COR-L47 (cell line): ENCODE measurements around the gene S100A3.
A peak's percentile ranks its signal among the peaks of the same experiment; 100 is the strongest.
"Not testable (repeated sequence)": the region's sequence is repeated elsewhere in the genome, so short reads cannot be mapped to it uniquely, and the experiment has no call there.

ENCODE experiments used
- DNase-seq: peaks from one replicate; lab custom pipeline; 2025; lab: John Stamatoyannopoulos, UW

The S100A3 gene, protein sequence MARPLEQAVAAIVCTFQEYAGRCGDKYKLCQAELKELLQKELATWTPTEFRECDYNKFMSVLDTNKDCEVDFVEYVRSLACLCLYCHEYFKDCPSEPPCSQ

DNA sequence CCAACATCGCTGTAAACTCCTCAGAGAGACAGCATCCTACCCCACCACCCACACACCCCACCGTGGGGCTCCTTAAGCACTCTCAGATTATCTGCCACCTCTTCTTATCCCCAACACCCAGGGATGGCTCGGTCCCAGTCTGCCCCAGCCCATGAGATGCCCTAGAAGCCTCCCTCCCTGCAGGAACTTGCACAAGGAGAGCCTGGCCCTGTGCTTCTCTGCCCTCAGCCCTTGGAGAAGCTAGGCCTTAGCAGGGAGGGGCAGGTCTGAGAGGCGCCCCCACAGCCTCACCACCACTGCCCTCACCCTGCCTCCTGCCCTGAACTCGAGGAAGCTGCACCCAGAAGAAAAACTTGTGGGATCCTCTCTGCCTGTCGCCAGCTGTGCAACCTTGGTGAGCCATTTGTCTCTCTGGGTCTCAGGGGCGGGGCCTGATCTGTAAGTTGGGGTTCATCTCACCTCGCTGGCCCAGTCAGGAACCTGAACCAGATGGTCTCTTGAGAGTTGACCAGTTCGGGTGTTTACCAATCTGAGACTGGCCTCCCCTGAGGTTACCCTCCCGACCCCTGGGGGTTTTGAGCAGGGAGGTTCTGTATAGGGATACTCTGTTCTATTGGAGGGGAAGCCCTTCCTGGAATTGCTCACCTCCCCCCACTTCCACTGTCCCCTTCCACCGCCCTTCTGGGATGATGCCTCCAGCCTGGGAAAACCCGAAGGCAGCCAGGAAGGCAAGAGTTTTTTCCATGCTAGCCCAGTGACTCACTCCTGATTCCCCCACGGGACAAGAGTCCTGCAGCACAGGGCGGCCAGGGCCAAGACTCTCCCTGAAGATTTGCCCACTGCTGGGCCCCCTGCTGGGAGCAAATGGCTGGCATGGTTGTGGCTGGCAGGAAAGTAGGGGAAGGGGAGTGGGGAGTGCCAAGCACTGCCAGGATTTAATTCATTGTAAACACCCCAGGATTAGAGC, at the start of gene S100A3:
Gene S100A3 (minus strand): TSS at position 537 of the 967 bp plus-strand sequence. CDS start 773 bp downstream, outside the sequence.
- no peak for DNase-seq

DNA sequence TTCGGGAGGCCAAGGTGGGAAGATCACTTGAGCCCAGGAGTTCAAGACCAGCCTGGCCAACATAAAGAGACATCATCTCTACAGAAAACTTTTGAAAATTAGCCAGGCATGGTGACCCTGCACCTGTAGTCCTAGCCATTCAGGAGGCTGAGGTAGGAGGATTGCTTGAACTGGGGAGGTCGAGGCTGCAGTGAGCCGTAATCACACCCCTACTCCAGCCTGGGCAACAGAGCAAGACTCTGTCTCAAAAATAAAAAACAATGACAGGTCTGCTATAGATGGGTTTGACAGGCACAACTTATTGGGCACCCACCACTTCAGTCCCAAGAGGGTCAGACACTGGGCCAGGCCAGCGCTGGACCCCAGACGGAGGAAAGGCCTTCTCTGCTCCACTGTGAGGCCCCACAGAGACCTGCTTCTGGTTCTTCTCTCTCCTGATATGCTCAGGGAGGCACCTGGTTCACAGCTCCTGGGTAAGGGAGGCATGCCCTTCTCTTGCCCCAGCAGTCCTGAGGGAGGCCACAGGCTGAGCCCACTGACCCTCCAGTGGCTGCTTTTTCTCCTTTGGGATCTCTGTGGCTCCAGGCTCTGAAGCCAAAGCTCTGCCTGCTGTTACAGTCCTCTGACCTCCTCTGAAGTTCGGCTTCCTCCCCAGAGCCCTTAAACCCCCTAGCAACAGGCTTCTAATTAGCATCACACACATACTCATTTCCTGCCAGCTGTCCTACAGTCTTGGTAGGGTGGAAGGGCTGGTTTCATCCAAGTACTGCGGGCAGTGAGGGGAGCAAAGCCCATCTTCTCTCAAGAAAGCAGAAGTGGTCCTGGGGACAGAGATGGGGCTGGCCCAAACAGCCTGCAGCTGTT, 49.5 kb upstream of the S100A3 start:
- peak; percentile 50 for DNase-seq

DNA sequence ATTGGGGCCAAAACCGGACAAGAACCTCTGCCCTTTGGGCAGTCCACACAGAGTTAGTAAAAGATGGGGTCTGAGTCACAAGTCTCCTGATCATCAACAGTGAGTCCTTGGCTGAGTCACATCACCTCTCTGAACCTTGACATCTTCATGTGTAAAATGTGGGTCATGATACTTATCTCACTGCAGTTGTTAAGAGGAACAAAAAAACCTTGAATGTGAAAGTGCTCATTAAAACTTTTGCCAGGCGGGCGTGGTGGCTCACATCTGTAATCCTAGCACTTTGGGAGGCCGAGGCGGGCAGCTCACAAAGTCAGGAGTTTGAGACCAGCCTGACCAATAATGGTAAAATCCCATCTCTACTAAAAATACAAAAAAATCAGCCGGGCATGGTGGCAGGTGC, 48.1 kb upstream of the S100A3 start:
- DNase-seq, result no peak

DNA sequence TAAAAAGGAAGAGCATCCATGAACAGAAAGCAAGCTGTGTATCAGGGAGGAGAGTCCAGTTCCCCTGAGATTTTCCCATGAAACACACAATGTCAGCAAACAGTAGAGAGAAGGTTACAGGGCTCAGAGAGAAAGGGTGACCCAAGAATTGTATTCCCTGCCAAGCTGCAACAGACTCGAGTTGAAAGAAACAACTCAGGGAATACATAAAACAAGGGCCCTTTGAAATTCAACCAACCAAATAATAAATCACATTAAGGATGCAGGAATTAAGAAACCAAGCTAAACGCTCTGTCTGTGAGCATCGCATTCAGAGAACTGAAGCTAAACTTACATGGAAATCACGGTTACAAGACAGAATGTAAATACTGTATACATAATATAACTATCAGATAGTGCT, 43.7 kb upstream of the S100A3 start:
- no peak for DNase-seq

DNA sequence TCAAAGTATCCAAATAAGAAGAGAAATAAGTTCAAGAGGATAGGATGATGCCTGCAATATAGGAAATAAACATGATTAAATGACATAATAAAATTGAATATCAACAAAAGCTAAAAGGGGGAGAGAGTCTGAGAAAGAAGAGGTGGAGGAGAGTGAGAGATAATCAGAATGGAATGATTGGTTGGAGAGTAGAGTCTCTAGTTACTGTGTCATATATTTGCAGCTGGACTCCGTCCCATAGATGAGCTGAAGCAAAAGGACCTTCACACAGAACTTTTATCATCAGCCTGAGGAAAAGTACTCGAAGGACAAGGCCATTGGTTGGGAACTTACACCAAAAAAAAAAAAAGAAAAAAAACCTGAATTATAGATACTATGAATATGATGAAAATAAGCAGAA, 39.4 kb upstream of the S100A3 start:
- DNase-seq, result no peak

DNA sequence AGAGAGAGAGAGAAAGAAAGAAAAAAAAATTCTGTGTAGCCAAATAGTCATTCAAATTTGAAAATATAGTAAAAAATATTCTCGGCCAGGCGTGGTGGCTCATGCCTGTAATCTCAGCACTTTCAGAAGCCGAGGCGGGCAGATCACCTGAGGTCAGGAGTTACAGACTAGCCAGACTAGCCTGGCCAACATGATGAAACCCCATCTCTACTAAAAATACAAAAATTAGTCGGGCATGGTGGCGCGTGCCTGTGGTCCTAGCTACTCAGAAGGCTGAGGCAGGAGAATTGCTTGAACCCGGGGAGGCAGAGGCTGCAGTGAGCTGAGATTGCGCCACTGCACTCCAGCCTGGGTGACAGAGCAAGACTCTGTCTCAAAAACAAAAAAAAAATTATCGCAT, 39.0 kb upstream of the S100A3 start:
- DNase-seq, result not testable (repeated sequence)

DNA sequence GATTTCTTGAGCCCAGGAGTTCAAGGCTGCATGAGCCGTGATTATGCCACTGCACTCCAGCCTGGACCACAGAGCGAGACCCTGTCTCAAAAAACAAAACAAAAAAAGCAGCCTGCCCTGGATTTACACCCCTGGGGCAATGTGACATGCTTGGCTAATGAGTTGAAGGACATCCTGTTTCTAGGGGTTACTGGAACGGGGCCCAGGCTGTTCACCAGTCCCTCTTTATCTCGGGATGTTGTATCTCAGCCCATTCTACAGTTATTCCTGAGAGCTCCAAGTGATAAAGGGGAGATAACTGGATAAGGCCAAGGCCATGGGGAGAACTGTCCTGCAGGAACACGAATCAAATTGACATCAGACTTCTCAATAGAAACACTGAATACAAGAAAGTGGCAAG, 38.3 kb upstream of the S100A3 start:
- DNase-seq, result no peak

DNA sequence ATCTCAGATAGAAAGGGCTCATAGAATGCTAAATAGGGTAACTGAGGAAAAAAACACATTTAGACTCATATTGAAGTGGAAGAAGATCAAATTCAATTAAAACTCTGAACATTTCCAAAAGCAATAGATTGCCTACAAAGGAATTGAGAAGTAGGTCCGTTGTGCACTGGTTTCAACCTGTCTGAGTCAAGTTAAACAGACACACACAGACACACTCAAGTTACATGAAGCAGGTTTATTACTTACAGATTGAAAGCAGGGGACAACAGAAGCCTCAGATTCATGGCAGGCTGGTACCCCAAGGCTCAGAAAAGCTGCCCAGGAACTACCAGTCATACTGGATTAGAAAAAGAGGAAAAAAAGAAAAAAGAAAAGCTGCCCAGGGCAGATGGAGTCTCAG, 37.3 kb upstream of the S100A3 start:
- no peak for DNase-seq

DNA sequence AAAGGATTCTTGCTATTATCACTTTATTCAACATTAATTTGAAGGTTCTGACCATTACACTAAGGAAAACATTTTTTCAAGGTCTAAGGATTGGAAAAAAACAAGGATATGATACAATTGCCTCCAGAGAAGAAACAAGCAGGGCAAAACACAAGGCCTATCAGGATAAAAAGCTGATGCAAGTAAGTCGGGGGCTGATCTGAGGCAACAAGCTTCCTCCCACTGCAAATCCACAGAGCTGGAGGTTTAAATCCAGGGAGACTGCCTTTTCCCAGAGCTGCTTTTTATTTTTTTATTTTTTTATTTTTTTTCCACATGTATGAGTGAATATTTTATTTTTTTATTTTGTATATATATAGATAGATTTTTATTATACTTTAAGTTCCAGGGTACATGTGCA, 35.9 kb upstream of the S100A3 start:
- no peak for DNase-seq

DNA sequence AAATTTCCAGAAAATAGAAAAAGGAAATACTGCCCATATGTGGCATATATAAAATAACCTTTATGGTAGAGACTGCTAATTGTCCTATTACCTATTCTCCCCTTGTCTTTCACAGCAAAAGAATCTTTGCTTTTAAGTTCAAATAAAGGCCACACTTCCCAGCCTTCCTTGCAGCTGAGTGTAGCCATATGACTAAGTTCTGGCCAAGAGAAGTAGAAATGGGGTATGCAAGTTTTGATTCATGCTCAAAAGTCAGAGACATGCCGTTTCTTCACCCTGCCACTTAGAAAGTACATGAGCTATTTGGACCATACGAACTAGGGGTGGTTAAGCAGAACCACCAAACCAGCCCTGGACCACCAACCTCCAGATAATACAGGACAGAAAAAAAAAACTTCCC, 34.9 kb upstream of the S100A3 start:
- DNase-seq, result no peak

DNA sequence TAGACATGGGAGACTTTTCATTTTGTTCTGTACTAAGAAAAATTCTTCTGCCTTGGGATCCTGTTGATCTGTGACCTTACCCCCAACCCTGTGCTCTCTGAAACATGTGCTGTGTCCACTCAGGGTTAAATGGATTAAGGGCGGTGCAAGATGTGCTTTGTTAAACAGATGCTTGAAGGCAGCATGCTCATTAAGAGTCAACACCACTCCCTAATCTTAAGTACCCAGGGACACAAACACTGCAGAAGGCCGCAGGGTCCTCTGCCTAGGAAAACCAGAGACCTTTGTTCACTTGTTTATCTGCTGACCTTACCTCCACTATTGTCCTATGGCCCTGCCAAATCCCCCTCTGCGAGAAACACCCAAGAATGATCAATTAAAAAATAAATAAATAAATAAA, 34.5 kb upstream of the S100A3 start:
- not testable (repeated sequence) for DNase-seq

DNA sequence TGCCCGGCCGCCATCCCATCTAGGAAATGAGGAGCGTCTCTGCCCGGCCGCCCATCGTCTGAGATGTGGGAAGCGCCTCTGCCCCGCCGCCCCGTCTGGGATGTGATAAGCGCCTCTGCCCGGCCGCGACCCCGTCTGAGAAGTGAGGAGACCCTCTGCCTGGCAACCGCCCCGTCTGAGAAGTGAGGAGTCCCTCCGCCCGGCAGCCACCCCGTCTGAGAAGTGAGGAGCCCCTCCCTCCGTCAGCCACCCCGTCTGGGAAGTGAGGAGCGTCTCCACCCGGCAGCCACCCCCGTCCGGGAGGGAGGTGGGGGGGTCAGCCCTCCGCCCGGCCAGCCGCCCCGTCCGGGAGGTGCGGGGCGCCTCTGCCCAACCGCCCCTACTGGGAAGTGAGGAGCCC, 33.8 kb upstream of the S100A3 start:
- not testable (repeated sequence) for DNase-seq

DNA sequence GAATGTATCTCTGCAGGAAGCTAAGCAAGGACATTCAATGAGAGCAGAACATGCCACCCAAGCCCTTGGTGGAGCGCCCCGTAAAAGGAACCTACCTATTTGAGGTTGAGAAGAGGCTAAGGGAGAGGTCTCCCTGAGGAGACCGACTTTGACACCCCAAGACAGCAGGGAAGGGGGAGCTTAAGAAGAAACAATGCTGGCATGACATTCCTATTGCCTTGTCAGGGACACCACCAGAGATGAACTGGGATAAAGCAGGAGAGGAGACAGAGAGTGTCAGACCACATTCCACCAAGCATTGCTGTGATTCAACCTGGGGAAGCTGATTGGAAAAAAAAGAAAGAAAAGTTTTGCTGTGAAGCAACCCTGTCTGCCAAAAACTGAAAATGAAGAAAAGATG, 29.9 kb upstream of the S100A3 start:
- DNase-seq, result no peak

DNA sequence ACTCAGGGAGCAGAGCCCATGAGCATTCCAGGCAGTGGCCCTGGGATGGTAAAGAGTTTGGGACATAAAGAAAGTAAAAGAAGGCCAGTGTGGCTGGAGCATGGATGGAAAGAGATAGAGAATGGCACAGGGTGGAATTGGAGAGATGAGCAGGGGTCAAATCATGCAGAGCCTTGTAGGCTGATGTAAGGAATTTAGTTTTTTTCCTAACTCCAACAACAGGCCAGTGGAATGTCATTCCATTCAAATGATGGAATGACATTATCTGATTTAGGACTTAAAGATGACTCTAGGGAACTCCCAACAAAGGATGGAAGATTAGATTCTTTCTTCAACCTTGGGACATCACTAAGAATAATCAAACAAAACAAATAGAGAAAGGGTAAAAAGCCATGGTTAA, 29.4 kb upstream of the S100A3 start:
- no peak for DNase-seq

DNA sequence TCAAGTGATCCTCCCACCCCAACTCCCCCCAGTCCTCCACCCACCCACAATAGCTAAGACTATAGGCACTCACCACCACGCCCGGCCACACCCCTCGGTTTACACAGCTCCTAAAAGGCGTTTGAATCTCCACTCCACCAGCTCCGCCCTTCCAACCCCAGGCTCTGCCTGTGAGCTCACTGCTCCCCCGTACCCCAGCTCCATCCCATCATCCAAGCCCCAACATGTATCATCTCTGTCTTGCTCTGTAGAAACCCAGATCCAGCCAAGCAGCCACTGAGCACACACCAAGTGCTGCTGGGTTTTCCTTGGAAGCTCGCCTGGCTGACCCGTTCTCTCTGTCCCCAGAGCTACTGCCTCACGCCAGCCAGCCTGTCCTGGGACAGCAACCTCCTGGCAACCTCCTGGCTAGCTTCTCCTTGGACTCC, 28.6 kb upstream of the S100A3 start:
- no peak for DNase-seq

DNA sequence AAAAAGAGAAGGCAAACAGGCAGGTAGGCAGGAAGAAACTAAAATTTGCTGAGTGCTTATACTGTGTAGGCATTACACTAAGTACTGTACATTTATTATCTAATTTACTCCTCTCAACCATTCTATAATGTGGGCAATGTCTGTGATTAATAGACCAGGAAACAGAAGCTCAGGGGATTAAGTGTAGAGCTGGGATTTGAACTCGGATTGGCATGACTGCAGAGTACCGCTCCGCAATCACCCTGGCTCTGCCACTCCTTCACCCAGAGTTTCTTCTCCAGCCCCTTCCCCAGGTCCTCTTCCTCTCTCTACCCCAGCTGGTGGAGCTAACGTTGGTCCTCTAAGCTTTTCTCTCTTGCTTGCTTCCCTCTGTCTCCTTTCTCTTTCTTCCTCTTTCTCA, 28.1 kb upstream of the S100A3 start:
- no peak for DNase-seq

DNA sequence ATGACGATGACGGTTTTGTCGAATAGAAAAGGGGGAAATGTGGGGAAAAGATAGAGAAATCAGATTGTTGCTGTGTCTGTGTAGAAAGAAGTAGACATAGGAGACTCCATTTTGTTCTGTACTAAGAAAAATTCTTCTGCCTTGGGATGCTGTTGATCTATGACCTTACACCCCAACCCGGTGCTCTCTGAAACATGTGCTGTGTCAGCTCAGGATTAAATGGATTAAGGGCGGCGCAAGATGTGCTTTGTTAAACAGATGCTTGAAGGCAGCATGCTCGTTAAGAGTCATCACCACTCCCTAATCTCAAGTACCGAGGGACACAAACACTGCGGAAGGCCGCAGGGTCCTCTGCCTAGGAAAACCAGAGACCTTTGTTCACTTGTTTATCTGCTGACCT, 26.4 kb upstream of the S100A3 start:
- DNase-seq, result not testable (repeated sequence)

DNA sequence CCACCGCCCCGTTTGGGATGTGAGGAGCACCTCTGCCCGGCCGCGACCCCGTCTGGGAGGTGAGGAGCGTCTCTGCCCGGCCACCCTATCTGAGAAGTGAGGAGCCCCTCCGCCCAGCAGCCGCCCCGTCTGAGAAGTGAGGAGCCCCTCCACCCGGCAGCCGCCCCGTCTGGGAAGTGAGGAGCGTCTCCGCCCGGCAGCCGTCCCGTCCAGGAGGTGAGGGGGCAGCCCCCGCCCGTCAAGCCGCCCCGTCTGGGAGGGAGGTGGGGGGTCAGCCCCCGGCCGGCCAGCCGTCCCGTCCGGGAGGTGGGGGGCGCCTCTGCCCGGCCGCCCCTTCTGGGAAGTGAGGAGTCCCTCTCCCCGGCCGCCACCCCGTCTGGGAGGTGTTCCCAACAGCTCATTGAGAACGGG, 26.0 kb upstream of the S100A3 start:
- not testable (repeated sequence) for DNase-seq

DNA sequence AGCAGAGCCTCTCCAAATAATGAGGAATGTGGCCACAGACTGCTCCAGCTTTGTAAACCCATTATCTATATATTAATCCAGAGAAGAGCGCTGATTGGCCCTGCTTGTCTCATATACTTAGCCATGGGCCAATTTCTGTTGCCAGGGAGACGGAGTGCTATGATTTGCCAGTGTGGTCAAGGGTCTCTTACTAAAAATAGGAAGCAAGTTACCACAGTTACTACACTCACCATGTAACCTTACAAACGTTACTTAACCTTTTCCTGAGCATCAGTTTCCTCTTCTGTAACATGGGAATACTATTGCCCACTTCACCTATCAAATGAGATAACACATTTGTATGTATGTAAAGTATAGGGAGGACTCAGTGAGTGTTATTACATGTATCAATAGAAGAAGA, 24.3 kb upstream of the S100A3 start:
- DNase-seq, result no peak

DNA sequence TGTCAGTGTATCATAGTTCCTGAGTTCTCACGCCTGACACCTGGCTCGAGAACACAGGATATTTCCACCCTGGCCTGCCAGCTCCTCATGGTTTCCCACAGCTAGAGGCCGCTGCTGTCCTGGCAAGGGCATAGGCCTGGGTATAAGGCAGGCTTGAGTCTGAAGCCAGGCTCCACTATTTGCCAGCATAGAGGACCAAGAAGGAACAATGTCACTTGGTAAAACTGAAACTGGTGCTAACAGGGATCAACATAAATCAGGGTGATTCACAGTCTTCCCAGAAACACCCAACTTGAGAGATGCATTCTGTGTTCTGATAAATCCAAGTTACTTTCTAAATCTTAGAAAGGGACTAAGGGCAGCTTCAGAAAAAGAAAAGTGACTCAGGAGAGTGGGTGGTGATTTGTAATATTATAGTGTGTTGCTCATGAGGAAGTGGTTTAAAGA, 23.5 kb upstream of the S100A3 start:
- DNase-seq, result peak; percentile 77

DNA sequence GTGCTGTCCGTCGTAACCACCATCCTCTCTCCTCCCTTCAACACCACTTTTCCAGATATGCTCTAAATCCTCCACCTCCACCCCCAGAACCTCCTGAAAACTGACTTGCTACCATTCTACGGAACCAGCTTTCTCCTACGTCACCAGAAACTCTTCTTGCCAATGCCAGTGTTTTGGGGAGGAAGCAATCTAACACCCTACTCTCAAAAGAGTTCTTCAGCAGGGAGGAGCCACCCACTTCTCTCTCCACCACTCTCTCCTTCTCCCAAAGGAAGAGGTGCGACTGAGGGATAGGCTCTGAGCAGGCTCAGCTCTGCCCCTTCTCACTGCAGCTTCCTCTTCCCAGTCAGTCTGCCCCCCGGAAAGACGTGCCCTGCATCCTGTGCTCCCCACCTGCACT, 22.6 kb upstream of the S100A3 start:
- DNase-seq, result no peak

DNA sequence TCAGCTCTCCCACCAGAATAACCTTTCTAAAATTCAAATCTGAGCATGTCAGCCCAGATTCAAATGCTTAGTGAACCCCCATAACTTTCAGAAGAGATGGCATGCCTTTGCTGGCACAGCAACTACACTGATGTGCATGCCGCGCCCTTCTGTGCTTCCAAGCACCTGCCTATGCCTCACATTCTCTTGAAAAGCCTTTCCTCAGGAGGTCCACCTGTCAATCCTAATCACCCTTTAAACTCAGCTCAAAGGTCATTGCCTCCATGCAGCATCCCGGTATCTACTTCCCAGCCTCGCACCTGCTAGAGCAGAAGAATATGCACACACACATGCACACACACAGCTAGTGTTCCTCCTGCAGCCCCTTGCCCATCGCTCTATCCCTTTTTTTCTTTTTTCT, 21.8 kb upstream of the S100A3 start:
- no peak for DNase-seq

DNA sequence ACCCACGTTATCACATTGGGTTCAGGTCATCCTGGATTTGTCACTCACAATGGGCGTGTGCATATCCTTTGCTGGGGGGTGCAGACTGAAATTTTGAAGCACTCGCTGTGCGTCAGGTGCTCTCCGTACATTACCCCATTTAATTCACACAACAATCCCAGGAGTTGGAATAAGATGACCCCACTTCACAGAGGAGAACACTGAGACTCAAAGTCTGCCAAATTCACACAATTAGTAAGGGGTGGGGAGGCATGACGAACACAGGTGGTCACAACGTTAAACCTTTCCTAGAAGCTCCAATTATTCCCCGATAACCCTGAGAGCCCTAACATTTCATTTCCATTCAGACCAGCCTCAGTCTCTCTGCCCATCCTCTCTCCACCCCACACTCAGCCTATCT, 20.4 kb upstream of the S100A3 start:
- no peak for DNase-seq
